Panc1 (cell line): Measurements from ENCODE around the gene HPCAL1. TPM values are rescaled to one million over a fixed set of nuclear protein-coding genes. Genes with fewer than 3 reads are reported as not detected.

Experiments
- ATAC-seq: fragments of 200-7000 bp; cut with Tn5 transposase; 2 replicates; pipeline ENCODE4 v1.9.1; 2020; ENCODE audit warnings: mild to moderate bottlenecking, moderate library complexity
- BruUV-seq: library from RNA; stranded (reverse); fragments of 400-500 nt; replicated peaks from 2 replicates; lab custom pipeline; 2021; lab: Mats Ljungman, UMichigan
- CTCF ChIA-PET: fragments of 300-600 bp; sonication (Branson Sonifier 250); formaldehyde crosslinking; loops from one replicate; lab custom pipeline; 2022; ENCODE audit warnings: antibody characterized with exemption; lab: Charles Lee
- POLR2A ChIA-PET: fragments of 300-600 bp; sonication (Branson Sonifier 250); formaldehyde crosslinking; loops from one replicate; lab custom pipeline; 2022; ENCODE audit warnings: antibody characterized with exemption; lab: Charles Lee
- DNase-seq: peaks from one replicate; pipeline ENCODE4 v3.0.0-alpha.2; 2010; ENCODE audit warnings: low read depth, low spot score
- H3K27ac ChIP-seq: 2 replicates; pipeline ENCODE4 v1.5.1; 2011; ENCODE audit warnings: mild to moderate bottlenecking, low read length, inconsistent platforms
- H3K27me3 ChIP-seq: fragments of 200-500 bp; sonication (Bioruptor generic); 2 replicates; pipeline ENCODE4 v1.6.0; 2014; ENCODE audit warnings: low read length, inconsistent platforms; ENCODE audit not compliant: control insufficient read depth, insufficient read depth
- H3K36me3 ChIP-seq: fragments of 200-500 bp; sonication (Bioruptor generic); 2 replicates; pipeline ENCODE4 v1.5.1; 2014; ENCODE audit warnings: inconsistent platforms, mild to moderate bottlenecking, low read length, moderate library complexity; ENCODE audit not compliant: control insufficient read depth, insufficient read depth
- H3K4me1 ChIP-seq: 2 replicates; pipeline ENCODE4 v1.5.1; 2011; ENCODE audit warnings: inconsistent platforms, mild to moderate bottlenecking, low read length, moderate library complexity; ENCODE audit not compliant: control insufficient read depth, insufficient read depth
- H3K4me3 ChIP-seq, 2 experiments: 2 replicates each; pipeline ENCODE4 v1.5.1; 2011 to 2012; ENCODE audit warnings: low read depth in 2 of 2, low read length in 2 of 2, mild to moderate bottlenecking in 2 of 2, inconsistent platforms in 1 of 2, moderate library complexity in 1 of 2
- H3K9me3 ChIP-seq: fragments of 200-500 bp; sonication (Bioruptor generic); 2 replicates; pipeline ENCODE4 v1.5.1; 2014; ENCODE audit warnings: low read depth, mild to moderate bottlenecking, inconsistent platforms, low read length, moderate library complexity; ENCODE audit not compliant: control insufficient read depth, insufficient read depth
- POLR2AphosphoS5 ChIP-seq: IDR thresholded peaks from 2 replicates; pipeline ENCODE4 v1.6.1; 2012; ENCODE audit warnings: mild to moderate bottlenecking, low read depth, low read length, moderate library complexity
- SIN3A ChIP-seq: IDR thresholded peaks from 2 replicates; pipeline ENCODE4 v1.6.1; 2012; ENCODE audit warnings: low read depth, mild to moderate bottlenecking, low read length, moderate library complexity, borderline replicate concordance; ENCODE audit not compliant: insufficient read depth
- TCF7L2 ChIP-seq: IDR thresholded peaks from 2 replicates; pipeline ENCODE4 v1.6.1; 2011; ENCODE audit warnings: mild to moderate bottlenecking, low read depth, low read length, inconsistent platforms
- in situ Hi-C: cut with HindIII; loops from 2 replicates; pipeline ENCODE4 v1.10.0; 2016; ENCODE audit warnings: low sequenced_read_pairs, low pct_unique_long_range_greater_than_20kb
- intact Hi-C: fragments of 100-400 bp; cut with micrococcal nuclease; formaldehyde crosslinking; loops from one replicate; pipeline ENCODE4 v1.10.0; 2022; ENCODE audit not compliant: unreplicated experiment
- total RNA-seq: library from RNA; stranded (reverse); gene quantifications from one replicate; pipeline ENCODE4 v1.2.1, GENCODE V29; 2021; ENCODE audit not compliant: unreplicated experiment
- TF ChIP-seq, protein P1 (sequence below), 2 experiments: IDR thresholded peaks; 2 replicates each; pipeline ENCODE4 v1.6.1; 2011 to 2012; ENCODE audit warnings: low read depth in 2 of 2, control low read depth in 1 of 2, low read length in 1 of 2, mild to moderate bottlenecking in 1 of 2, moderate library complexity in 1 of 2; ENCODE audit not compliant: insufficient read depth in 1 of 2
- TF ChIP-seq, protein P2 (sequence below): fragments of 450-650 bp; IDR thresholded peaks from 2 replicates; pipeline ENCODE4 v1.5.1; 2017; ENCODE audit warnings: mild to moderate bottlenecking

Gene HPCAL1
- total RNA-seq, 1 experiment from 2014 or later: 234 TPM

DNA sequence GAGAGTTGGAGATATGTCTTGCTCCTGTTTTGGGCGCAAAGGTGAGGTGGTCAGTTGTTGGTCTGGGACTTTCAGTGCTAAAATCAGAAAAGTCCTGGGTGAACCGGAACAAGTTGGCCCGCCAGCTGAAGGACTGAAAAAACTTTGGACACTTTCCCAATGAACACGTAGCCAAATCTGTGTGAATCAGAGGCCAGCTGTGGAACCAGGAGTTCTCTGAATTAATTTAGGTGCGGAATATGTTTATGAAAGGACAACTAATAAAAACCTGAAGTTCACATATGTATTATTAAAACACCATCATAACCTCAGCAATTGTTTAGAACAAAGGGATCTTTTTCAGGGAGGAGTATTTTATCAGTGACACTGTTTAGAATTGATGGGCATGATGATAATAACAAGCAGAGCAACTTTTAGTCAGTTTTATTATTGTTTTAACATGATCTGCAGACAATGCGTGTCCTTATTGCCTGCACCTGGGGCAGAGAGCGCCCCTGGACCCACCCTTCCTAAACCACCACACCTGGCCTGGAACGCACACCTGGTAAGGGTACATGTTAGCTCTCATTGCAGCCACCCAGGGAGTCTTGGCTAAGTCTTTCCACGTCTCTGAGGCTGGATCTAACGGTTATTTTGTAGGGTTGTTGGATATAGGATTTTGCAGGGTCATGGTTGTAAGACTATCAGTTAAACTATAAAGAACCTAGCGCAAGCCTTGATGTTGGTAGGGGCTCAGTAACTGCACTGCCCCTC is 155.3 kb downstream of the HPCAL1 start:
- intact Hi-C loops: loop anchor here (10.0 kb wide), 1 partner anchor 77 kb away; no protein-coding TSS in a partner anchor
- DNase-seq (no peak), ATAC-seq (no peak)
- TF ChIP-seq, protein P1, sequence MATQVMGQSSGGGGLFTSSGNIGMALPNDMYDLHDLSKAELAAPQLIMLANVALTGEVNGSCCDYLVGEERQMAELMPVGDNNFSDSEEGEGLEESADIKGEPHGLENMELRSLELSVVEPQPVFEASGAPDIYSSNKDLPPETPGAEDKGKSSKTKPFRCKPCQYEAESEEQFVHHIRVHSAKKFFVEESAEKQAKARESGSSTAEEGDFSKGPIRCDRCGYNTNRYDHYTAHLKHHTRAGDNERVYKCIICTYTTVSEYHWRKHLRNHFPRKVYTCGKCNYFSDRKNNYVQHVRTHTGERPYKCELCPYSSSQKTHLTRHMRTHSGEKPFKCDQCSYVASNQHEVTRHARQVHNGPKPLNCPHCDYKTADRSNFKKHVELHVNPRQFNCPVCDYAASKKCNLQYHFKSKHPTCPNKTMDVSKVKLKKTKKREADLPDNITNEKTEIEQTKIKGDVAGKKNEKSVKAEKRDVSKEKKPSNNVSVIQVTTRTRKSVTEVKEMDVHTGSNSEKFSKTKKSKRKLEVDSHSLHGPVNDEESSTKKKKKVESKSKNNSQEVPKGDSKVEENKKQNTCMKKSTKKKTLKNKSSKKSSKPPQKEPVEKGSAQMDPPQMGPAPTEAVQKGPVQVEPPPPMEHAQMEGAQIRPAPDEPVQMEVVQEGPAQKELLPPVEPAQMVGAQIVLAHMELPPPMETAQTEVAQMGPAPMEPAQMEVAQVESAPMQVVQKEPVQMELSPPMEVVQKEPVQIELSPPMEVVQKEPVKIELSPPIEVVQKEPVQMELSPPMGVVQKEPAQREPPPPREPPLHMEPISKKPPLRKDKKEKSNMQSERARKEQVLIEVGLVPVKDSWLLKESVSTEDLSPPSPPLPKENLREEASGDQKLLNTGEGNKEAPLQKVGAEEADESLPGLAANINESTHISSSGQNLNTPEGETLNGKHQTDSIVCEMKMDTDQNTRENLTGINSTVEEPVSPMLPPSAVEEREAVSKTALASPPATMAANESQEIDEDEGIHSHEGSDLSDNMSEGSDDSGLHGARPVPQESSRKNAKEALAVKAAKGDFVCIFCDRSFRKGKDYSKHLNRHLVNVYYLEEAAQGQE (IDR thresholded peaks at IDR 0.05; ENCODE audit: insufficient read depth in 1 of 2, low read depth in 2 of 2, low read length in 1 of 2): no peak
- TF ChIP-seq, protein P2, sequence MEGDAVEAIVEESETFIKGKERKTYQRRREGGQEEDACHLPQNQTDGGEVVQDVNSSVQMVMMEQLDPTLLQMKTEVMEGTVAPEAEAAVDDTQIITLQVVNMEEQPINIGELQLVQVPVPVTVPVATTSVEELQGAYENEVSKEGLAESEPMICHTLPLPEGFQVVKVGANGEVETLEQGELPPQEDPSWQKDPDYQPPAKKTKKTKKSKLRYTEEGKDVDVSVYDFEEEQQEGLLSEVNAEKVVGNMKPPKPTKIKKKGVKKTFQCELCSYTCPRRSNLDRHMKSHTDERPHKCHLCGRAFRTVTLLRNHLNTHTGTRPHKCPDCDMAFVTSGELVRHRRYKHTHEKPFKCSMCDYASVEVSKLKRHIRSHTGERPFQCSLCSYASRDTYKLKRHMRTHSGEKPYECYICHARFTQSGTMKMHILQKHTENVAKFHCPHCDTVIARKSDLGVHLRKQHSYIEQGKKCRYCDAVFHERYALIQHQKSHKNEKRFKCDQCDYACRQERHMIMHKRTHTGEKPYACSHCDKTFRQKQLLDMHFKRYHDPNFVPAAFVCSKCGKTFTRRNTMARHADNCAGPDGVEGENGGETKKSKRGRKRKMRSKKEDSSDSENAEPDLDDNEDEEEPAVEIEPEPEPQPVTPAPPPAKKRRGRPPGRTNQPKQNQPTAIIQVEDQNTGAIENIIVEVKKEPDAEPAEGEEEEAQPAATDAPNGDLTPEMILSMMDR: no peak
- no peak for TF ChIP-seq POLR2AphosphoS5
- no peak for TF ChIP-seq SIN3A
- no peak for TF ChIP-seq TCF7L2
- H3K36me3 ChIP-seq: no peaks in the 10 kb centered on the region
- H3K4me1 ChIP-seq: no peaks in the 10 kb centered on the region
- no TSS peak for BruUV-seq
- no peak overlapping the region for H3K4me3 ChIP-seq
- no peaks in the 10 kb centered on the region for H3K9me3 ChIP-seq
- in situ Hi-C loops: no loop called here
- H3K27me3 ChIP-seq: no peaks in the 10 kb centered on the region
- H3K27ac ChIP-seq: no peak overlapping the region
- ChIA-PET CTCF (no interaction called here), POLR2A (no interaction called here)

DNA sequence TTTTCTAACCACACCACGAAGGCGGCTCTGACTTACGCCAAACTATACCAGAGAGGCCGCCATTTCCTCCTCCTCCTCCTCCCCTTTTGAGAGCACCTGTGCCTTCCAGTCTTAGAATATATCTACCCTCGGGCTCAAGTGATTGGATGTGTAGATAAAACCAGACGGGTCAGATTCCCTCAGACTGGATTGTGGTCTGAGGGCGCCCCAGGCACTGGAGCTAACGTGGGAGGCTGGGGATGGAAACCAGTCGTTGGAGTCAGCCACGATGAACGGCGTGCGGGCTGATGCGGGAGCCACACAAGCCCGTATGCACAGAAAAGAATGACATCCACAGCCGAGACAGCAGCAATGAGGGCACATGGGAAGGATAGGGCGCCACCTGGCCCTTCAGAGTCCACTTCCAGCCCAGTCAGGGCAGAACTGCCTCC is 157.7 kb downstream of the HPCAL1 start:
- ATAC-seq (no peak), DNase-seq (no peak)
- H3K4me1 ChIP-seq: no peaks in the 10 kb centered on the region
- no peaks in the 10 kb centered on the region for H3K36me3 ChIP-seq
- no peaks in the 10 kb centered on the region for H3K27me3 ChIP-seq
- CTCF ChIA-PET: no interaction called here
- POLR2A ChIA-PET: no interaction called here
- H3K9me3 ChIP-seq: no peaks in the 10 kb centered on the region
- intact Hi-C loops (no loop called here), in situ Hi-C loops (no loop called here)
- BruUV-seq: no TSS peak
- H3K4me3 ChIP-seq: no peak overlapping the region
- no peak overlapping the region for H3K27ac ChIP-seq
- TF ChIP-seq, protein P2: no peak
- TF ChIP-seq SIN3A: no peak
- TF ChIP-seq, protein P1 (IDR thresholded peaks at IDR 0.05; ENCODE audit: insufficient read depth in 1 of 2, low read depth in 2 of 2, low read length in 1 of 2): no peak
- TF ChIP-seq TCF7L2: no peak
- TF ChIP-seq POLR2AphosphoS5: no peak
